Neutrophil (primary cell): ENCODE measurements around the gene ZNF772.

Experiments used
- H3K27ac ChIP-seq: fragments of 200-600 bp; sonication (generic); 2 replicates; pipeline ENCODE4 v1.5.1; 2016; ENCODE audit warnings: mild to moderate bottlenecking, moderate library complexity
- H3K27me3 ChIP-seq: fragments of 200-600 bp; sonication (generic); 2 replicates; pipeline ENCODE4 v1.6.0; 2016; ENCODE audit warnings: mild to moderate bottlenecking
- H3K36me3 ChIP-seq: fragments of 200-600 bp; sonication (generic); 2 replicates; pipeline ENCODE4 v1.5.1; 2017
- H3K4me1 ChIP-seq, 2 experiments: fragments of 200-600 bp in 1 of 2; sonication (generic) in 1 of 2; 1 replicate in 1 of 2; 2 replicates in 1 of 2; pipeline versions ENCODE4 v1.5.1 to v1.6.1; 2013 to 2016; ENCODE audit warnings: low read depth in 1 of 2, low read length in 1 of 2, mild to moderate bottlenecking in 1 of 2, moderate library complexity in 1 of 2; ENCODE audit not compliant: control insufficient read depth in 1 of 2, insufficient read depth in 1 of 2
- H3K4me3 ChIP-seq, 2 experiments: fragments of 200-600 bp in 1 of 2; sonication (generic) in 1 of 2; 1 replicate in 1 of 2; 2 replicates in 1 of 2; pipeline ENCODE4 v1.5.1; 2013 to 2016; ENCODE audit warnings: low read depth in 1 of 2, low read length in 1 of 2, mild to moderate bottlenecking in 1 of 2, moderate library complexity in 1 of 2
- H3K9me3 ChIP-seq: fragments of 200-600 bp; sonication (generic); 2 replicates; pipeline ENCODE4 v1.5.1; 2016
- CTCF ChIP-seq: fragments of 200-600 bp; sonication (generic); IDR thresholded peaks from 2 replicates; pipeline ENCODE4 v1.5.1; 2016; ENCODE audit warnings: antibody characterized with exemption

ZNF772 gene

GRCh38 chr19:57465680-57466381, 11.5 kb downstream of the ZNF772 start:
- H3K27me3 ChIP-seq, result no peaks in the 10 kb centered on the region
- H3K27ac ChIP-seq, result no peak overlapping the region
- TF ChIP-seq CTCF, result no peak
- peaks cover 9% of the 10 kb centered on the region for H3K9me3 ChIP-seq
- H3K4me3 ChIP-seq, result no peak overlapping the region
- no peaks in the 10 kb centered on the region for H3K4me1 ChIP-seq
- no peaks in the 10 kb centered on the region for H3K36me3 ChIP-seq

- Histone ChIP-seq H3K4me3 (no peak overlapping the region), H3K4me1 (no peaks in the 10 kb centered on the region), H3K36me3 (no peaks in the 10 kb centered on the region), H3K9me3 (peaks cover 16% of the 10 kb centered on the region), H3K27ac (no peak overlapping the region), H3K27me3 (no peaks in the 10 kb centered on the region)
- no peak for TF ChIP-seq CTCF
These were observed 25.1 kb downstream of the ZNF772 start for GRCh38 chr19:57452307-57452706.

- Histone ChIP-seq H3K27me3 (no peaks in the 10 kb centered on the region), H3K4me1 (no peaks in the 10 kb centered on the region), H3K36me3 (no peaks in the 10 kb centered on the region), H3K27ac (no peak overlapping the region), H3K4me3 (no peak overlapping the region), H3K9me3 (peaks cover 14% of the 10 kb centered on the region)
- TF ChIP-seq CTCF, result no peak
These were observed 34.2 kb downstream of the ZNF772 start for GRCh38 chr19:57443121-57443696.

GRCh38 chr19:57441979-57442752, 35.2 kb downstream of the ZNF772 start:
- H3K27me3 ChIP-seq, result no peaks in the 10 kb centered on the region
- no peaks in the 10 kb centered on the region for H3K4me1 ChIP-seq
- no peak overlapping the region for H3K27ac ChIP-seq
- peaks cover 14% of the 10 kb centered on the region for H3K9me3 ChIP-seq
- H3K36me3 ChIP-seq, result no peaks in the 10 kb centered on the region
- no peak overlapping the region for H3K4me3 ChIP-seq
- TF ChIP-seq CTCF, result no peak

GRCh38 chr19:57438925-57439324, 38.4 kb downstream of the ZNF772 start:
- no peaks in the 10 kb centered on the region for H3K27me3 ChIP-seq
- no peak overlapping the region for H3K4me3 ChIP-seq
- H3K36me3 ChIP-seq, result no peaks in the 10 kb centered on the region
- H3K4me1 ChIP-seq, result peaks cover 14 to 17% of the 10 kb centered on the region in 2 experiments
- peaks cover 11% of the 10 kb centered on the region for H3K9me3 ChIP-seq
- no peak overlapping the region for H3K27ac ChIP-seq
- TF ChIP-seq CTCF, result no peak
